Measurements from ENCODE around the gene EXOSC5. TPM values are rescaled to one million over a fixed set of nuclear protein-coding genes. Genes with fewer than 3 reads are reported as not detected.

Gene EXOSC5
- polyA plus RNA-seq, 1 donor from 2014 or later = 42.0 TPM

DNA sequence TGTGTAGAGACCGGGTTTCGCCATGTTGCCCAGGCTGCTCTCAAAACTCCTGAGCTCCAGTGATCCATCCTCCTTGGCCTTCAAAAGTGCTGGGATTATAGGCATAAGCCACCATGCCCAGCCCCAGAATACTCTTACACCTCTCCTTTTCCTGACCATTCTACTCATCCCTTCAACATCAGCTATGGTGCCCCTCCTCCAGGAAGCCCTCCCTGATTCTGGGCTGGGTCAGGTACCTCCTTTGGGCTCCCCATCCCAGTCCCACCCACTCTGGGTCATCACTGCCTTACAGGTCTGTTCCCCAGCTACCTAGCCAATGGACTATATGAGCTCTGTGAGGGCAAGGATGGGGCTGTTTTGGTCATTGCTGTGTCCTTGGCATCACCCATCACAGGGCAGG lies 53.0 kb downstream of the EXOSC5 start:
- no peak overlapping the region for H2AFZ ChIP-seq (ENCODE audit: low read depth, low read length)
- no peaks in the 10 kb centered on the region for H3F3A ChIP-seq (ENCODE audit: insufficient read depth, low read length, poor library complexity, severe bottlenecking)
- no peak for TF ChIP-seq RAD21 (conservative IDR thresholded peaks at IDR 0.05)
- TF ChIP-seq SMC3 (conservative IDR thresholded peaks at IDR 0.05; ENCODE audit: poor library complexity) = no peak
- TF ChIP-seq, protein P1, sequence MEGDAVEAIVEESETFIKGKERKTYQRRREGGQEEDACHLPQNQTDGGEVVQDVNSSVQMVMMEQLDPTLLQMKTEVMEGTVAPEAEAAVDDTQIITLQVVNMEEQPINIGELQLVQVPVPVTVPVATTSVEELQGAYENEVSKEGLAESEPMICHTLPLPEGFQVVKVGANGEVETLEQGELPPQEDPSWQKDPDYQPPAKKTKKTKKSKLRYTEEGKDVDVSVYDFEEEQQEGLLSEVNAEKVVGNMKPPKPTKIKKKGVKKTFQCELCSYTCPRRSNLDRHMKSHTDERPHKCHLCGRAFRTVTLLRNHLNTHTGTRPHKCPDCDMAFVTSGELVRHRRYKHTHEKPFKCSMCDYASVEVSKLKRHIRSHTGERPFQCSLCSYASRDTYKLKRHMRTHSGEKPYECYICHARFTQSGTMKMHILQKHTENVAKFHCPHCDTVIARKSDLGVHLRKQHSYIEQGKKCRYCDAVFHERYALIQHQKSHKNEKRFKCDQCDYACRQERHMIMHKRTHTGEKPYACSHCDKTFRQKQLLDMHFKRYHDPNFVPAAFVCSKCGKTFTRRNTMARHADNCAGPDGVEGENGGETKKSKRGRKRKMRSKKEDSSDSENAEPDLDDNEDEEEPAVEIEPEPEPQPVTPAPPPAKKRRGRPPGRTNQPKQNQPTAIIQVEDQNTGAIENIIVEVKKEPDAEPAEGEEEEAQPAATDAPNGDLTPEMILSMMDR (IDR thresholded peaks at IDR 0.05; ENCODE audit: poor library complexity, severe bottlenecking) = no peak
- TF ChIP-seq POLR2AphosphoS5 (IDR thresholded peaks at IDR 0.05) = no peak
- no peak for TF ChIP-seq EZH2 (IDR thresholded peaks at IDR 0.05; ENCODE audit: borderline replicate concordance, insufficient read depth, low read length, poor library complexity, severe bottlenecking)
- no peak for TF ChIP-seq EP300 (conservative IDR thresholded peaks at IDR 0.05; ENCODE audit: poor library complexity, severe bottlenecking)
- TF ChIP-seq TAF1 (IDR thresholded peaks at IDR 0.05; ENCODE audit: low read depth) = no peak
- TF ChIP-seq MXI1 (conservative IDR thresholded peaks at IDR 0.05; ENCODE audit: poor library complexity, severe bottlenecking) = no peak
- TF ChIP-seq, protein P2, sequence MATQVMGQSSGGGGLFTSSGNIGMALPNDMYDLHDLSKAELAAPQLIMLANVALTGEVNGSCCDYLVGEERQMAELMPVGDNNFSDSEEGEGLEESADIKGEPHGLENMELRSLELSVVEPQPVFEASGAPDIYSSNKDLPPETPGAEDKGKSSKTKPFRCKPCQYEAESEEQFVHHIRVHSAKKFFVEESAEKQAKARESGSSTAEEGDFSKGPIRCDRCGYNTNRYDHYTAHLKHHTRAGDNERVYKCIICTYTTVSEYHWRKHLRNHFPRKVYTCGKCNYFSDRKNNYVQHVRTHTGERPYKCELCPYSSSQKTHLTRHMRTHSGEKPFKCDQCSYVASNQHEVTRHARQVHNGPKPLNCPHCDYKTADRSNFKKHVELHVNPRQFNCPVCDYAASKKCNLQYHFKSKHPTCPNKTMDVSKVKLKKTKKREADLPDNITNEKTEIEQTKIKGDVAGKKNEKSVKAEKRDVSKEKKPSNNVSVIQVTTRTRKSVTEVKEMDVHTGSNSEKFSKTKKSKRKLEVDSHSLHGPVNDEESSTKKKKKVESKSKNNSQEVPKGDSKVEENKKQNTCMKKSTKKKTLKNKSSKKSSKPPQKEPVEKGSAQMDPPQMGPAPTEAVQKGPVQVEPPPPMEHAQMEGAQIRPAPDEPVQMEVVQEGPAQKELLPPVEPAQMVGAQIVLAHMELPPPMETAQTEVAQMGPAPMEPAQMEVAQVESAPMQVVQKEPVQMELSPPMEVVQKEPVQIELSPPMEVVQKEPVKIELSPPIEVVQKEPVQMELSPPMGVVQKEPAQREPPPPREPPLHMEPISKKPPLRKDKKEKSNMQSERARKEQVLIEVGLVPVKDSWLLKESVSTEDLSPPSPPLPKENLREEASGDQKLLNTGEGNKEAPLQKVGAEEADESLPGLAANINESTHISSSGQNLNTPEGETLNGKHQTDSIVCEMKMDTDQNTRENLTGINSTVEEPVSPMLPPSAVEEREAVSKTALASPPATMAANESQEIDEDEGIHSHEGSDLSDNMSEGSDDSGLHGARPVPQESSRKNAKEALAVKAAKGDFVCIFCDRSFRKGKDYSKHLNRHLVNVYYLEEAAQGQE (IDR thresholded peaks at IDR 0.05; ENCODE audit: borderline replicate concordance) = no peak
- no peaks in the 10 kb centered on the region for H3K79me2 ChIP-seq (replicated peaks; ENCODE audit: insufficient read depth, low read length)
- no peaks in the 10 kb centered on the region for H3K9me3 ChIP-seq (ENCODE audit: low read length)
- no peak overlapping the region for H3K4me2 ChIP-seq (ENCODE audit: low read length)
- H3K36me3 ChIP-seq (ENCODE audit: insufficient read depth, low read length) = no peaks in the 10 kb centered on the region
- no peak overlapping the region for H3K9ac ChIP-seq (ENCODE audit: low read length)
- no peak overlapping the region for H3K27ac ChIP-seq (ENCODE audit: low read length)
- no peaks in the 10 kb centered on the region for H3K9me2 ChIP-seq (ENCODE audit: insufficient read depth, low read length)
- H3K4me3 ChIP-seq (ENCODE audit: low read length) = no peak overlapping the region
- H4K20me1 ChIP-seq (ENCODE audit: insufficient read depth) = no peaks in the 10 kb centered on the region
- no peaks in the 10 kb centered on the region for H3K27me3 ChIP-seq (ENCODE audit: insufficient read depth, low read depth, low read length)

DNA sequence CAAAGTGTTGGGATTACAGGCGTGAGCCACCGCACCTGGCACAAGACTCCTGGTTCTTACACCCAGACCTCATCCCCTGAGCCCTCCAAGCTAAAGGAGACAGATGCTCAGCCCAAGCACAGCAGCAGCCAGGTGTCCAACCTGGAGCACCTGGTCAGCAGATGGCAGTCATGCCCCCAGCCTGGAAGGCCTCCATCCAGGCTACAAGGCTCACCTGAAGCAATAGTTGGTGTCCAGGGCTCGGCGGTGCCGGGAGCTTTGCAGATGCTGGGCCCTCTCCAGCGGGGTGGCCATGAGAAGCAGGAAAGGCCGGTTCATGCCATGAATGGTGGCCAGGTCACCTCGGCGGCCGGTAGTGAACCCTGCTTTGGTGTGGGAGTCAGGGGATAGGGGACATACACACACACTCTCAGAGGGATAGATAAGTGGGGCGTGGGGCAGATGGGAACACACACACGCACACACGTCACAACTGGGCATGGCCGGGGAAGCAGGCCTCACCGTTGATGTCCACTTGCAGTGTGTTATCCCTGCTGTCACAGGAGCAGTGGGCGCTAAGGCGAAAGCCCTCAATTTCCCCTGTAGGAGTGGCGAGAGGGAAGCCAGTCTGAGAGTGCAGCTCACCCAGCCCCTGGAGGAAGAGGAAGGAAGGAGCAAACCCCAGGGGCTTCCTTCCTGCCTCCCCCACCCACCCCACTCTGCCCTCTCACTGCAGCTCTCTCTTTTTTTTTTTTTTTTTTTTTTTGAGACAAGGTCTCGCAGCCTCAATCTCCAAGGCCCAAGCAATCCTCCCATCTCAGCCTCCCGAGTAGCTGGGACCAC lies 55.3 kb downstream of the EXOSC5 start:
- Histone ChIP-seq H2AFZ (ENCODE audit: low read depth, low read length) (no peak overlapping the region), H3K4me2 (ENCODE audit: low read length) (no peak overlapping the region), H3F3A (ENCODE audit: insufficient read depth, low read length, poor library complexity, severe bottlenecking) (no peaks in the 10 kb centered on the region), H3K27me3 (ENCODE audit: insufficient read depth, low read depth, low read length) (no peaks in the 10 kb centered on the region), H3K9me2 (ENCODE audit: insufficient read depth, low read length) (no peaks in the 10 kb centered on the region), H4K20me1 (ENCODE audit: insufficient read depth) (no peaks in the 10 kb centered on the region), H3K9ac (ENCODE audit: low read length) (no peak overlapping the region), H3K9me3 (ENCODE audit: low read length) (no peaks in the 10 kb centered on the region), H3K79me2 (replicated peaks; ENCODE audit: insufficient read depth, low read length) (no peaks in the 10 kb centered on the region), H3K36me3 (ENCODE audit: insufficient read depth, low read length) (no peaks in the 10 kb centered on the region), H3K27ac (ENCODE audit: low read length) (no peak overlapping the region), H3K4me3 (ENCODE audit: low read length) (no peak overlapping the region)
- no peak for TF ChIP-seq SMC3 (conservative IDR thresholded peaks at IDR 0.05; ENCODE audit: poor library complexity)
- TF ChIP-seq TAF1 (IDR thresholded peaks at IDR 0.05; ENCODE audit: low read depth) = no peak
- no peak for TF ChIP-seq MXI1 (conservative IDR thresholded peaks at IDR 0.05; ENCODE audit: poor library complexity, severe bottlenecking)
- TF ChIP-seq POLR2AphosphoS5 (IDR thresholded peaks at IDR 0.05) = no peak
- TF ChIP-seq EZH2 (IDR thresholded peaks at IDR 0.05; ENCODE audit: borderline replicate concordance, insufficient read depth, low read length, poor library complexity, severe bottlenecking) = no peak
